ENCODE measurements around the gene LPCAT2. TPM values are rescaled to one million over a fixed set of nuclear protein-coding genes. Genes with fewer than 3 reads are reported as not detected.

Gene LPCAT2
- polyA plus RNA-seq, 3 donors: 28.5 to 49.7 (median 47.1) TPM

DNA sequence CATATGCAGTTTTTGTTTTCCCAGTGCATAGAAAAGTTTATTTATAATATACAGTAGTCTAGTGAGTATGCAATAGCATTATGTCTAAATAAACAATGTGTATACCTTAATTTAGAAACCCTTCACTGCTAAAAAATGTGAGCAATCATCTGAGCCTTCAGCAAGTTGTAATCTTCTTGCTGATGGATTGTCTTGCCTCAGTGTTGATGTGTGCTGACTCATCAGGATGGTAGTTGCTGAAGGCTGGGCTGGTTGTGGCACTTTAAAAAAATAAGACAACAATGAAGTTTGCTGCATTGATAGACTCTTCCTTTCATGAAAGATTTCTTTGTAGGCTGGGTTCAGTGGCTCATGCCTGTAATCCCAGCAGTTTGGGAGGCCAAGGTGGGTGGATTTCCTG, 43.7 kb downstream of the LPCAT2 start:
- H3K27me3 Mint-ChIP-seq (ENCODE audit: low read depth in 3 of 3): peaks cover 0 to 1% (median 0%) of the 10 kb centered on the region in 3 donors
- Histone ChIP-seq H3K27me3 (ENCODE audit: control insufficient read depth in 2 of 2, insufficient read depth in 2 of 2, low read length in 2 of 2) (no peaks in the 10 kb centered on the region), H3K4me3 (replicated peaks in 1 of 3; ENCODE audit: low read depth in 2 of 3, low read length in 3 of 3) (no peak overlapping the region), H2AFZ (ENCODE audit: insufficient read depth, low read depth, low read length, poor library complexity, severe bottlenecking) (no peak overlapping the region), H3K27ac (ENCODE audit: low read depth in 1 of 2, low read length in 2 of 2) (no peak overlapping the region), H3K9ac (ENCODE audit: insufficient read depth, low read length, poor library complexity, severe bottlenecking) (no peak overlapping the region), H3K4me1 (ENCODE audit: control insufficient read depth in 1 of 2, insufficient read depth in 2 of 2, low read length in 2 of 2) (no peaks in the 10 kb centered on the region), H3K4me2 (replicated peaks; ENCODE audit: extremely low read depth, low read length, poor library complexity, severe bottlenecking) (no peak overlapping the region), H3K9me3 (replicated peaks in 1 of 2; ENCODE audit: control insufficient read depth in 1 of 2, insufficient read depth in 1 of 2, low read length in 2 of 2) (no peaks in the 10 kb centered on the region), H3K36me3 (replicated peaks in 1 of 2; ENCODE audit: control insufficient read depth in 1 of 2, insufficient read depth in 2 of 2, low read length in 2 of 2) (peaks cover 61 to 97% of the 10 kb centered on the region in 2 donors), H4K20me1 (ENCODE audit: insufficient read depth, low read length) (no peaks in the 10 kb centered on the region), H3K79me2 (ENCODE audit: insufficient read depth, low read length) (no peaks in the 10 kb centered on the region)
- no peak for DNase-seq
- intact Hi-C loops (cut with micrococcal nuclease): no loop called here
- TF ChIP-seq, protein P1, sequence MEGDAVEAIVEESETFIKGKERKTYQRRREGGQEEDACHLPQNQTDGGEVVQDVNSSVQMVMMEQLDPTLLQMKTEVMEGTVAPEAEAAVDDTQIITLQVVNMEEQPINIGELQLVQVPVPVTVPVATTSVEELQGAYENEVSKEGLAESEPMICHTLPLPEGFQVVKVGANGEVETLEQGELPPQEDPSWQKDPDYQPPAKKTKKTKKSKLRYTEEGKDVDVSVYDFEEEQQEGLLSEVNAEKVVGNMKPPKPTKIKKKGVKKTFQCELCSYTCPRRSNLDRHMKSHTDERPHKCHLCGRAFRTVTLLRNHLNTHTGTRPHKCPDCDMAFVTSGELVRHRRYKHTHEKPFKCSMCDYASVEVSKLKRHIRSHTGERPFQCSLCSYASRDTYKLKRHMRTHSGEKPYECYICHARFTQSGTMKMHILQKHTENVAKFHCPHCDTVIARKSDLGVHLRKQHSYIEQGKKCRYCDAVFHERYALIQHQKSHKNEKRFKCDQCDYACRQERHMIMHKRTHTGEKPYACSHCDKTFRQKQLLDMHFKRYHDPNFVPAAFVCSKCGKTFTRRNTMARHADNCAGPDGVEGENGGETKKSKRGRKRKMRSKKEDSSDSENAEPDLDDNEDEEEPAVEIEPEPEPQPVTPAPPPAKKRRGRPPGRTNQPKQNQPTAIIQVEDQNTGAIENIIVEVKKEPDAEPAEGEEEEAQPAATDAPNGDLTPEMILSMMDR (IDR thresholded peaks at IDR 0.05): no peak
- H3K9me3 Mint-ChIP-seq: peaks cover 0 to 6% (median 0%) of the 10 kb centered on the region in 7 donors
- no peak overlapping the region for H3K27ac Mint-ChIP-seq
- H3K4me3 Mint-ChIP-seq: no peak overlapping the region
- H3K4me1 Mint-ChIP-seq: no peaks in the 10 kb centered on the region
- H3K36me3 Mint-ChIP-seq: peaks cover 56 to 72% of the 10 kb centered on the region in 2 donors

DNA sequence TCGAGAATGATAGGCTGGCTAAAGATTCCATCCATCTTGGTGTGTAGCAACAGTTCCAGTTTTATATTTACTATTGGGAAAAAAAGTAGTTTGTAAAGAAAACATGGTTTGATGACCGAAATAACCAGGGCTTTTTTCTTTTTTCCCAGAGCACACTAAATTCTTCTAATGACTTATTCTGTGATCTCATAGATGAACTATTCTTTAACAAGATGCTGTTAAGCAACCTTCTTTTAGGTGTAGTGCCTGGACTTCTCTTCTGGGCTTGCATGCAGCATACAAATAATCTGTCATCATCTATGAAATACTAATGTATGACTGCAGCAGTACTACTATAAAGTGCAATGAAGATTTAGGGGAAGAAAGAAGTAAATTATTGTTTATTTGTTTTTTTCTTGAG, 46.6 kb downstream of the LPCAT2 start:
- Histone ChIP-seq H3K4me3 (replicated peaks in 1 of 3; ENCODE audit: low read depth in 2 of 3, low read length in 3 of 3) (no peak overlapping the region), H3K4me1 (ENCODE audit: control insufficient read depth in 1 of 2, insufficient read depth in 2 of 2, low read length in 2 of 2) (no peaks in the 10 kb centered on the region), H4K20me1 (ENCODE audit: insufficient read depth, low read length) (no peaks in the 10 kb centered on the region), H3K4me2 (replicated peaks; ENCODE audit: extremely low read depth, low read length, poor library complexity, severe bottlenecking) (no peak overlapping the region), H3K79me2 (ENCODE audit: insufficient read depth, low read length) (no peaks in the 10 kb centered on the region), H3K9me3 (replicated peaks in 1 of 2; ENCODE audit: control insufficient read depth in 1 of 2, insufficient read depth in 1 of 2, low read length in 2 of 2) (no peaks in the 10 kb centered on the region), H3K27ac (ENCODE audit: low read depth in 1 of 2, low read length in 2 of 2) (no peak overlapping the region), H3K9ac (ENCODE audit: insufficient read depth, low read length, poor library complexity, severe bottlenecking) (no peak overlapping the region), H3K36me3 (replicated peaks in 1 of 2; ENCODE audit: control insufficient read depth in 1 of 2, insufficient read depth in 2 of 2, low read length in 2 of 2) (peaks cover 56 to 89% of the 10 kb centered on the region in 2 donors), H2AFZ (ENCODE audit: insufficient read depth, low read depth, low read length, poor library complexity, severe bottlenecking) (no peak overlapping the region), H3K27me3 (ENCODE audit: control insufficient read depth in 2 of 2, insufficient read depth in 2 of 2, low read length in 2 of 2) (no peaks in the 10 kb centered on the region)
- Mint-ChIP-seq H3K27me3 (ENCODE audit: low read depth in 3 of 3) (peaks cover 0 to 1% (median 0%) of the 10 kb centered on the region in 3 donors), H3K27ac (no peak overlapping the region), H3K9me3 (peaks cover 0 to 6% (median 0%) of the 10 kb centered on the region in 7 donors), H3K4me1 (no peaks in the 10 kb centered on the region), H3K36me3 (peaks cover 56 to 73% of the 10 kb centered on the region in 2 donors), H3K4me3 (no peak overlapping the region)
- TF ChIP-seq, protein P1 (IDR thresholded peaks at IDR 0.05): no peak
- WGBS (ENCODE audit: insufficient coverage): no CpG with 5 or more reads among the region's 2 CpGs
- DNase-seq: no peak
- intact Hi-C loops (cut with micrococcal nuclease): no loop called here
